Choroid plexus epithelial cell (primary cell): ENCODE data around the gene FAM120AOS.

Experiments
- DNase-seq: peaks from one replicate; pipeline ENCODE4 v3.0.0-alpha.2; 2010; ENCODE audit warnings: low read depth
- H3K4me3 ChIP-seq: 2 replicates; pipeline ENCODE4 v1.5.1; 2011; ENCODE audit warnings: low read depth, mild to moderate bottlenecking, control low read depth, low read length, moderate library complexity
- CTCF ChIP-seq: conservative IDR thresholded peaks from 2 replicates; pipeline ENCODE4 v1.5.1; 2011; ENCODE audit warnings: low read depth, mild to moderate bottlenecking, control low read depth, inconsistent platforms, low read length, moderate library complexity

FAM120AOS gene

GRCh38 chr9:93417538-93417937, 35.8 kb downstream of the FAM120AOS start:
- no peak for DNase-seq
- H3K4me3 ChIP-seq: no peak overlapping the region
- no peak for TF ChIP-seq CTCF

GRCh38 chr9:93416530-93417235, 36.7 kb downstream of the FAM120AOS start:
- no peak for DNase-seq
- H3K4me3 ChIP-seq: no peak overlapping the region
- no peak for TF ChIP-seq CTCF

- TF ChIP-seq CTCF: no peak
- DNase-seq: no peak
- no peak overlapping the region for H3K4me3 ChIP-seq
Observed at GRCh38 chr9:93415176-93415690, 38.1 kb downstream of the FAM120AOS start.

- H3K4me3 ChIP-seq: no peak overlapping the region
- no peak for DNase-seq
- no peak for TF ChIP-seq CTCF
Observed at GRCh38 chr9:93413530-93413929, 39.9 kb downstream of the FAM120AOS start.

- DNase-seq: no peak
- H3K4me3 ChIP-seq: no peak overlapping the region
- TF ChIP-seq CTCF: no peak
Observed at GRCh38 chr9:93406371-93406770, 47.0 kb downstream of the FAM120AOS start.

- no peak for DNase-seq
- TF ChIP-seq CTCF: no peak
- H3K4me3 ChIP-seq: no peak overlapping the region
Observed at GRCh38 chr9:93398471-93398870, 54.9 kb downstream of the FAM120AOS start.
